Prostate gland (tissue), 2 donors: ENCODE results near the gene FAM217A. TPM values are rescaled to one million over a fixed set of nuclear protein-coding genes. Genes with fewer than 3 reads are reported as not detected.

ENCODE experiments used
- DNase-seq: peaks from one replicate; pipeline ENCODE4 v3.0.0-alpha.2; 2019; ENCODE audit warnings: low spot score
- H3K27ac ChIP-seq, 2 donors: fragments of 200-600 bp; sonication (generic); 2 replicates each; pipeline ENCODE4 v1.5.1; 2017 to 2019
- H3K27me3 ChIP-seq: fragments of 200-600 bp; sonication (generic); replicated peaks from 2 replicates; pipeline ENCODE4 v1.5.1; 2019; ENCODE audit not compliant: insufficient read depth
- H3K36me3 ChIP-seq, 2 donors: fragments of 200-600 bp; sonication (generic); 1 replicate in 1 of 2; 2 replicates in 1 of 2; pipeline versions ENCODE4 v1.5.1 to v1.8.1; 2017 to 2019
- H3K4me1 ChIP-seq: fragments of 200-600 bp; sonication (generic); replicated peaks from 2 replicates; pipeline ENCODE4 v1.5.1; 2019
- H3K4me3 ChIP-seq, 2 donors: fragments of 200-600 bp; sonication (generic); 2 replicates each; pipeline ENCODE4 v1.5.1; 2017 to 2019
- H3K9me3 ChIP-seq: fragments of 200-600 bp; sonication (generic); 2 replicates; pipeline ENCODE4 v1.5.1; 2017
- POLR2A ChIP-seq: fragments of 450-650 bp; IDR thresholded peaks from one replicate; pipeline ENCODE4 v1.6.1; 2016; ENCODE audit warnings: antibody characterized with exemption, mild to moderate bottlenecking
- POLR2AphosphoS5 ChIP-seq: sonication (generic); formaldehyde crosslinking; IDR thresholded peaks from one replicate; pipeline ENCODE4 v1.6.1; 2017; ENCODE audit warnings: antibody characterized with exemption
- WGBS: methylation state at CpG from one replicate; pipeline ENCODE4 v1.1.5; 2018; 5-methylcytosine and 5-hydroxymethylcytosine counted together
- intact Hi-C: fragments of 100-400 bp; cut with DNase I; formaldehyde crosslinking; loops from one replicate; pipeline ENCODE4 v1.14.2; 2022
- total RNA-seq, 2 donors: library from RNA; depleted of rRNA; stranded (reverse); fragments of >200 nt; gene quantifications; one replicate each; pipeline ENCODE4 v1.1.0, GENCODE V29; 2016
- TF ChIP-seq, protein P1 (sequence below), 4 experiments: fragments of 200-600 bp in 2 of 4; fragments of 450-650 bp in 2 of 4; sonication (generic) in 2 of 4; IDR thresholded peaks; 1 replicate in 3 of 4; 2 replicates in 1 of 4; pipeline ENCODE4 v1.5.1; 2016 to 2019; ENCODE audit warnings: antibody characterized with exemption in 4 of 4, mild to moderate bottlenecking in 2 of 4, moderate library complexity in 2 of 4

The FAM217A gene
- total RNA-seq, 2 donors from 2014 or later: 1.7 TPM; not detected in 1

- intact Hi-C loops: loop anchor here (5.0 kb wide), 1 partner anchor 116 kb away; the partner anchor contains the start of gene ECI2
- Histone ChIP-seq H3K36me3 (no peaks in the 10 kb centered on the region), H3K9me3 (no peaks in the 10 kb centered on the region), H3K4me1 (peaks cover 3% of the 10 kb centered on the region), H3K27me3 (no peaks in the 10 kb centered on the region), H3K27ac (peak overlapping the region; percentile 97 to 99), H3K4me3 (peak overlapping the region; percentile 75 to 88)
- TF ChIP-seq POLR2A (peak; percentile 80), POLR2AphosphoS5 (peak; percentile 95)
- TF ChIP-seq, protein P1, sequence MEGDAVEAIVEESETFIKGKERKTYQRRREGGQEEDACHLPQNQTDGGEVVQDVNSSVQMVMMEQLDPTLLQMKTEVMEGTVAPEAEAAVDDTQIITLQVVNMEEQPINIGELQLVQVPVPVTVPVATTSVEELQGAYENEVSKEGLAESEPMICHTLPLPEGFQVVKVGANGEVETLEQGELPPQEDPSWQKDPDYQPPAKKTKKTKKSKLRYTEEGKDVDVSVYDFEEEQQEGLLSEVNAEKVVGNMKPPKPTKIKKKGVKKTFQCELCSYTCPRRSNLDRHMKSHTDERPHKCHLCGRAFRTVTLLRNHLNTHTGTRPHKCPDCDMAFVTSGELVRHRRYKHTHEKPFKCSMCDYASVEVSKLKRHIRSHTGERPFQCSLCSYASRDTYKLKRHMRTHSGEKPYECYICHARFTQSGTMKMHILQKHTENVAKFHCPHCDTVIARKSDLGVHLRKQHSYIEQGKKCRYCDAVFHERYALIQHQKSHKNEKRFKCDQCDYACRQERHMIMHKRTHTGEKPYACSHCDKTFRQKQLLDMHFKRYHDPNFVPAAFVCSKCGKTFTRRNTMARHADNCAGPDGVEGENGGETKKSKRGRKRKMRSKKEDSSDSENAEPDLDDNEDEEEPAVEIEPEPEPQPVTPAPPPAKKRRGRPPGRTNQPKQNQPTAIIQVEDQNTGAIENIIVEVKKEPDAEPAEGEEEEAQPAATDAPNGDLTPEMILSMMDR (IDR thresholded peaks at IDR 0.05): peak in 2 of 4 experiments; percentile 29 to 30
- under 1% methylated on average over 48 of the region's 65 CpGs for WGBS
- peak; percentile 95 for DNase-seq
Observed at GRCh38 chr6:4021133-4021853, 57.6 kb downstream of the FAM217A start.

DNA sequence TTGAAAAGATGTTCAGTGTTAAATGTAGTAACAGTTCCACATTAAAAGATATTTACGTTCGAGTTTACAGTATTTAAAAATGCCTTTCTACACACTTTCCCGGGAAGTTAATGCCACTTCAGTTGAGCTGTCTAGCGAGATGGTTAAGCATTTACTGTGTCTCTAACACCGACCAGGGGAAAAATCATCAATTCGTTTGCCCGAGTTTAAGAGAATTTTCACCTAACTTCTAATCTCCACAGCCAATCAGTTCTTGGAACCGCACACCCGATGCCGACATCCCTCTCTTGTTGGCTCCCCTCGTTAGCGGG lies 58.2 kb downstream of the FAM217A start:
- under 1% methylated on average over 12 of the region's 12 CpGs for WGBS

GRCh38 chr6:4018924-4019236 lies 60.1 kb downstream of the FAM217A start:
- DNase-seq: no peak
- H3K27ac ChIP-seq: peak overlapping the region; percentile 96 to 99
- H3K36me3 ChIP-seq: no peaks in the 10 kb centered on the region
- H3K4me1 ChIP-seq: no peaks in the 10 kb centered on the region
- H3K4me3 ChIP-seq: peak overlapping the region; percentile 62 to 80
- TF ChIP-seq POLR2A: no peak
- no peak for TF ChIP-seq POLR2AphosphoS5
- TF ChIP-seq, protein P1 (IDR thresholded peaks at IDR 0.05): no peak
- H3K9me3 ChIP-seq: no peaks in the 10 kb centered on the region
- intact Hi-C loops: no loop called here
- WGBS: under 1% methylated on average over 8 of the region's 8 CpGs
- no peaks in the 10 kb centered on the region for H3K27me3 ChIP-seq

More for the DNA sequence above, 58.2 kb downstream of the FAM217A start:
- no peaks in the 10 kb centered on the region for H3K36me3 ChIP-seq
- intact Hi-C loops: loop anchor here (5.0 kb wide), 1 partner anchor 117 kb away; the partner anchor contains the start of gene ECI2
- H3K9me3 ChIP-seq: no peaks in the 10 kb centered on the region
- TF ChIP-seq POLR2A (no peak), POLR2AphosphoS5 (no peak)
- TF ChIP-seq, protein P1 (IDR thresholded peaks at IDR 0.05): no peak
- no peak for DNase-seq
- peak overlapping the region; percentile 75 to 88 for H3K4me3 ChIP-seq
- H3K27ac ChIP-seq: peak overlapping the region; percentile 97 to 99
- peaks cover 2% of the 10 kb centered on the region for H3K4me1 ChIP-seq
- H3K27me3 ChIP-seq: no peaks in the 10 kb centered on the region

Other genes with a start within 250 kb of the FAM217A start
- 10 to 100 TPM; 14.2 to 36.4 TPM for gene FAM50B, start 229.8 kb downstream of the FAM217A start, total RNA-seq
- gene ECI2, start 56.4 kb upstream of the FAM217A start, total RNA-seq: 10 to 100 TPM; 58.8 to 74.1 TPM